A172 (cell line): Measurements from ENCODE around the gene PDPR. TPM values are rescaled to one million over a fixed set of nuclear protein-coding genes. Genes with fewer than 3 reads are reported as not detected.
A peak's percentile ranks its signal among the peaks of the same experiment; 100 is the strongest.
"Not testable (repeated sequence)": the region's sequence is repeated elsewhere in the genome, so short reads cannot be mapped to it uniquely, and the experiment has no call there.

Experiments used
- DNase-seq: peaks from one replicate; pipeline ENCODE4 v3.0.0-alpha.2; 2015; ENCODE audit warnings: low spot score
- total RNA-seq: library from RNA; depleted of rRNA; stranded (reverse); fragments of >200 nt; shearing (Covaris generic); gene quantifications from 2 replicates; pipeline ENCODE4 v1.2.3, GENCODE V29; 2014; rRNA removed

The PDPR gene
- total RNA-seq = 14.5 and 16.6 TPM in 2 replicates

- DNase-seq = peak; percentile 55
Measured at GRCh38 chr16:70113982-70114826, at the start of gene PDPR. PDPR (plus strand) TSS chr16:70114332; CDS start chr16:70120493, 6,161 bp downstream.

- DNase-seq = peak; percentile 16
Measured at GRCh38 chr16:70064841-70065370, 49.2 kb upstream of the PDPR start.

- DNase-seq = not testable (repeated sequence)
Measured at GRCh38 chr16:70065376-70065745, 48.8 kb upstream of the PDPR start.

- DNase-seq = peak; percentile 78
Measured at GRCh38 chr16:70065746-70066658, 48.1 kb upstream of the PDPR start.

- not testable (repeated sequence) for DNase-seq
Measured at GRCh38 chr16:70066751-70067150, 47.4 kb upstream of the PDPR start.

GRCh38 chr16:70079081-70079480 lies 35.1 kb upstream of the PDPR start:
- DNase-seq = not testable (repeated sequence)

- not testable (repeated sequence) for DNase-seq
Measured at GRCh38 chr16:70081219-70081618, 32.9 kb upstream of the PDPR start.

- not testable (repeated sequence) for DNase-seq
Measured at GRCh38 chr16:70083931-70084330, 30.2 kb upstream of the PDPR start.

- not testable (repeated sequence) for DNase-seq
Measured at GRCh38 chr16:70088160-70088559, 26.0 kb upstream of the PDPR start.

GRCh38 chr16:70088877-70089276 lies 25.3 kb upstream of the PDPR start:
- DNase-seq = not testable (repeated sequence)

GRCh38 chr16:70089289-70089688 lies 24.8 kb upstream of the PDPR start:
- not testable (repeated sequence) for DNase-seq

GRCh38 chr16:70091104-70091503 lies 23.0 kb upstream of the PDPR start:
- not testable (repeated sequence) for DNase-seq

GRCh38 chr16:70094096-70094495 lies 20.0 kb upstream of the PDPR start:
- DNase-seq = not testable (repeated sequence)

- not testable (repeated sequence) for DNase-seq
Measured at GRCh38 chr16:70109583-70110279, 4.4 kb upstream of the PDPR start.

GRCh38 chr16:70112162-70112561 lies 2.0 kb upstream of the PDPR start:
- DNase-seq = not testable (repeated sequence)

GRCh38 chr16:70113599-70113981 lies 542 bp upstream of the PDPR start:
- not testable (repeated sequence) for DNase-seq

- not testable (repeated sequence) for DNase-seq
Measured at GRCh38 chr16:70118354-70118753, 4.2 kb downstream of the PDPR start.

- not testable (repeated sequence) for DNase-seq
Measured at GRCh38 chr16:70118776-70119175, 4.6 kb downstream of the PDPR start.

GRCh38 chr16:70120398-70120797 lies 6.3 kb downstream of the PDPR start:
- not testable (repeated sequence) for DNase-seq

- DNase-seq = not testable (repeated sequence)
Measured at GRCh38 chr16:70123822-70124221, 9.7 kb downstream of the PDPR start.

GRCh38 chr16:70126226-70126625 lies 12.1 kb downstream of the PDPR start:
- DNase-seq = not testable (repeated sequence)
